Measurements from ENCODE around the gene ARSA.

- TF ChIP-seq, protein P1, sequence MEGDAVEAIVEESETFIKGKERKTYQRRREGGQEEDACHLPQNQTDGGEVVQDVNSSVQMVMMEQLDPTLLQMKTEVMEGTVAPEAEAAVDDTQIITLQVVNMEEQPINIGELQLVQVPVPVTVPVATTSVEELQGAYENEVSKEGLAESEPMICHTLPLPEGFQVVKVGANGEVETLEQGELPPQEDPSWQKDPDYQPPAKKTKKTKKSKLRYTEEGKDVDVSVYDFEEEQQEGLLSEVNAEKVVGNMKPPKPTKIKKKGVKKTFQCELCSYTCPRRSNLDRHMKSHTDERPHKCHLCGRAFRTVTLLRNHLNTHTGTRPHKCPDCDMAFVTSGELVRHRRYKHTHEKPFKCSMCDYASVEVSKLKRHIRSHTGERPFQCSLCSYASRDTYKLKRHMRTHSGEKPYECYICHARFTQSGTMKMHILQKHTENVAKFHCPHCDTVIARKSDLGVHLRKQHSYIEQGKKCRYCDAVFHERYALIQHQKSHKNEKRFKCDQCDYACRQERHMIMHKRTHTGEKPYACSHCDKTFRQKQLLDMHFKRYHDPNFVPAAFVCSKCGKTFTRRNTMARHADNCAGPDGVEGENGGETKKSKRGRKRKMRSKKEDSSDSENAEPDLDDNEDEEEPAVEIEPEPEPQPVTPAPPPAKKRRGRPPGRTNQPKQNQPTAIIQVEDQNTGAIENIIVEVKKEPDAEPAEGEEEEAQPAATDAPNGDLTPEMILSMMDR (conservative IDR thresholded peaks at IDR 0.05), result no peak
- peak; percentile 83; the same call in 1 of the 2 replicates for TF ChIP-seq EZH2 (IDR thresholded peaks at IDR 0.05; ENCODE audit: low read depth)
Observed at GRCh38 chr22:50599816-50600455, 28.0 kb downstream of the ARSA start.
